22Rv1 (cell line): ENCODE data around the gene CLDN5.

Source experiments
- CTCF ChIP-seq: fragments of 450-650 bp; IDR thresholded peaks from 2 replicates; pipeline ENCODE4 v1.5.1; 2017; ENCODE audit warnings: mild to moderate bottlenecking
- ZFX ChIP-seq: fragments of 450-650 bp; IDR thresholded peaks from 2 replicates; pipeline ENCODE4 v1.6.1; 2017; ENCODE audit warnings: antibody characterized with exemption, borderline replicate concordance

- TF ChIP-seq CTCF: no peak
- no peak for TF ChIP-seq ZFX
Measured at GRCh38 chr22:19488285-19488684, 35.9 kb downstream of the CLDN5 start.
